Measurements from ENCODE around the gene PYGB.

DNA sequence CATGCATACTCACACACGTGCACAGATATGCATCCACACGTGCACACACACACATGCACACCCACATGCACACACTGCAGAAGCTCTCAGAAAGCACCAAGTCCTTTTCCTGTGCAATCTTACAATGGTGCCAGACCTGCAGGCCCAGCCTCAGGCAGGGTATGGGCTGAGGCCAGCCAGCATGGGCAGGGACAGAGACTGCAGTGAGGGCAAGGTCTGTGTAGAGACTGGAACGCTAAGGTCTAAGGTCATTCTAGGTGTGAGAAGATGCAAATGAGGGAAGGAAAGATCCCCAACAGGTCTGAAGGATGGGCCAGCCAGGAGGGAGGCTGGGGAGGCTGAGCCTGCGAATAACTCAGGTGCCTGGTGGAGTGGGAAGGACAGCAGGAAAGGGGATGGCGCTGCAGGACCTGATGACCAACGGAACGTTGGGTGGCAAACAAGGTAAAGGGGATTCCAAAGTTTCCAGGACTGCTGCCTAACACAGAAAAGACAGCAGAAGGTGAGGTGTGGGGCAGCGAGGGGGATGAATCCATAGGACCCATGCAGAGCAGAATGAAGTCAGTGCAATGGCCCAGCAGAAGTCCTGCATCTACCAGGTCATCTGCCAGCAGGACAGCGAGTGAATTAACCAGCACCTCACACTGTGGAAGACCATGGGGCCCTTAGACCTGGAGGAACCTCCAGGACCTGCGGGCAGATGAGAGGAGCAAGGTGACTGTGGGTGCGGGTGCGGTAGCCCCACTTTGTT lies 75.8 kb downstream of the PYGB start:
- TF ChIP-seq, protein P1, sequence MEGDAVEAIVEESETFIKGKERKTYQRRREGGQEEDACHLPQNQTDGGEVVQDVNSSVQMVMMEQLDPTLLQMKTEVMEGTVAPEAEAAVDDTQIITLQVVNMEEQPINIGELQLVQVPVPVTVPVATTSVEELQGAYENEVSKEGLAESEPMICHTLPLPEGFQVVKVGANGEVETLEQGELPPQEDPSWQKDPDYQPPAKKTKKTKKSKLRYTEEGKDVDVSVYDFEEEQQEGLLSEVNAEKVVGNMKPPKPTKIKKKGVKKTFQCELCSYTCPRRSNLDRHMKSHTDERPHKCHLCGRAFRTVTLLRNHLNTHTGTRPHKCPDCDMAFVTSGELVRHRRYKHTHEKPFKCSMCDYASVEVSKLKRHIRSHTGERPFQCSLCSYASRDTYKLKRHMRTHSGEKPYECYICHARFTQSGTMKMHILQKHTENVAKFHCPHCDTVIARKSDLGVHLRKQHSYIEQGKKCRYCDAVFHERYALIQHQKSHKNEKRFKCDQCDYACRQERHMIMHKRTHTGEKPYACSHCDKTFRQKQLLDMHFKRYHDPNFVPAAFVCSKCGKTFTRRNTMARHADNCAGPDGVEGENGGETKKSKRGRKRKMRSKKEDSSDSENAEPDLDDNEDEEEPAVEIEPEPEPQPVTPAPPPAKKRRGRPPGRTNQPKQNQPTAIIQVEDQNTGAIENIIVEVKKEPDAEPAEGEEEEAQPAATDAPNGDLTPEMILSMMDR (IDR thresholded peaks at IDR 0.05): no peak
- no peak for TF ChIP-seq EZH2 (IDR thresholded peaks at IDR 0.05; ENCODE audit: borderline replicate concordance, insufficient read depth, low read depth, low read length, poor library complexity, severe bottlenecking)

Data from B cell (primary cell).